ENCODE measurements around the gene MED15.

- TF ChIP-seq CTCF (IDR thresholded peaks at IDR 0.05) (no peak), POLR2A (IDR thresholded peaks at IDR 0.05) (no peak)
These were observed 72.1 kb downstream of the MED15 start for GRCh38 chr22:20579273-20580120.

Data from uterus (tissue), 2 donors.